ENCODE data around the gene CTDP1. TPM values are rescaled to one million over a fixed set of nuclear protein-coding genes. Genes with fewer than 3 reads are reported as not detected.

The CTDP1 gene
- total RNA-seq, 1 donor from 2014 or later, result 29.7 TPM

DNA sequence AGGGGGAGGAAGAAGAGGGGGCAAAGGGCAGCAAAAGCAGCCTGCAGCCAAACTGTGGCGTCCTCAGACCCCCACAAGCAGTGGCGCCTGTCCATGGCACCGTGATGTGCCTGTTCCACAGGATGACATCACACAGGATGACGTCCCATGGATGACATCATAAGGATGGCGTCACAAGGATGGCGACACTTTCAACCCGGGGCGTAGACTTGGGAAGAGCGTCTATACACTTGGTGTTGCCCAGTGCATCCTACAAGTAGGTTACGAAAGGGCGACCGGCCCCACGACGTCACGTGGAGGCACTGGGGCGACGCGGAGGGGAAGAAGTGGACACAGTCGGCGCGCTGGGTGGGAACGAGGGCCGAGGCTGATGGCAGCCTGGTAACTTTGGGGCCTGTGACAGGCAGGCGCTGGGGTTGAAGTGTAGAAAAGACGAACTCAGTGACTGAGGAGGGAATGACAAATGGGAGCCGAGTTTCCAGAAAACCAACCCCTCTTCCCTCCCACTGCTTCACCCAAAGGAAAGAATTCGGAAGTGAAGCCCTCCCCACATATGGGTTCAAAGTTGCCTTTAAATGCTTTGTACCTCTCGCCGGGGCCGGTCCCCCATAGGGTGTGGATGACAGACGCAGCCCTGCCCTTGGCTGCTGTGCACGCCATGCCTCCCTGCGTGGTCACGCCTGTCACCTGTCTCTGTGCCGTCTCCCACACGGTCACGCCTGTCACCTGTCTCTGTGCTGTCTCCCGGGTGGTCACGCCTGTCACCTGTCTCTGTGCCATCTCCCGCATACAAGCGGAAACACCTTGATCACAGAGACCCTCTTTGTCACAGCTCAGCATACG lies 104.7 kb downstream of the CTDP1 start:
- DNase-seq (ENCODE audit: low read depth), result no peak
- no peak for TF ChIP-seq CTCF (IDR thresholded peaks at IDR 0.05; ENCODE audit: insufficient read depth, low read length, poor library complexity, severe bottlenecking)
- H3K27me3 ChIP-seq (ENCODE audit: control insufficient read depth, insufficient read depth, low read length), result peaks cover 39% of the 10 kb centered on the region
- no peaks in the 10 kb centered on the region for H3K36me3 ChIP-seq (ENCODE audit: control insufficient read depth, insufficient read depth, low read length)
- no peak overlapping the region for H3K4me3 ChIP-seq (ENCODE audit: low read depth, low read length)

DNA sequence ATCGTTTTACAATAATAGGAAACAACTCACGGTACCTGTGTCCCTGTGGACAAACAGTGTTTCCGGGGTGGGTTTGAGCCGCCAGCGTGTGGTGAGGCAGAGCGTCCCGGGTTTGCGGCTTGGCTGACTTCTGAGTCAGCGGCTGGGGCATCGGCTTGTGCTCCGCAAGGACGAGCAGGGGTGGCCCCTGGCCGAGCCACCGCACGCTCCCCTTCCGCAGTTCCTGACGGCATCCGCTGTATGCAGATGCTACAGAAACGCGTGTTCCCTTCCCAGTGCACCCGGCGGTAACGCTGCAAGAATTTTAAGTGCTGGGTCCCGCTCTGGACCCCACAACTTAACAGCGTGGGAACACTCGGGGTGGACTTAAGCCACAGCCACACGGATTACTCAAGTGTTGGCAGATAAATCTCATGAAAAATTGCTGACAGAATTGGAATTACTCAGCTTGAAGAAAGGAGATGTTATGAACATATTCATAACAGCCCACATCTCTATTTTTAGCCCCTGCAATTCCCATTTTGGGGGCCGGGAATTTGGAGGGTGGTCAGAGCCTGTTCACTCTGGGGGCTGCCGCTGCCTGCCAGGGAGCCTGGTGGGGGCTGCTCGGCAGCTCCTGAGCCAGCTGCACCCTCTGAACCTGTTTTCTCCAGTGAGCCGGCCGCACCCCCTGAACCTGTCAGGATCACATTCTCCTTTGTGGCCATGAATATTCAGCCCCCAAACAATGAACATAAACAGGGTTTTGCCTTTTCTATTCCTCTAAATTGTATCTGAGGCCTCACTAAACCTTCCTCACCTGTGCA lies 105.6 kb downstream of the CTDP1 start:
- peak; percentile 9 for DNase-seq (ENCODE audit: low read depth)
- Histone ChIP-seq H3K4me3 (ENCODE audit: low read depth, low read length) (no peak overlapping the region), H3K36me3 (ENCODE audit: control insufficient read depth, insufficient read depth, low read length) (no peaks in the 10 kb centered on the region), H3K27me3 (ENCODE audit: control insufficient read depth, insufficient read depth, low read length) (peaks cover 43% of the 10 kb centered on the region)
- no peak for TF ChIP-seq CTCF (IDR thresholded peaks at IDR 0.05; ENCODE audit: insufficient read depth, low read length, poor library complexity, severe bottlenecking)

DNA sequence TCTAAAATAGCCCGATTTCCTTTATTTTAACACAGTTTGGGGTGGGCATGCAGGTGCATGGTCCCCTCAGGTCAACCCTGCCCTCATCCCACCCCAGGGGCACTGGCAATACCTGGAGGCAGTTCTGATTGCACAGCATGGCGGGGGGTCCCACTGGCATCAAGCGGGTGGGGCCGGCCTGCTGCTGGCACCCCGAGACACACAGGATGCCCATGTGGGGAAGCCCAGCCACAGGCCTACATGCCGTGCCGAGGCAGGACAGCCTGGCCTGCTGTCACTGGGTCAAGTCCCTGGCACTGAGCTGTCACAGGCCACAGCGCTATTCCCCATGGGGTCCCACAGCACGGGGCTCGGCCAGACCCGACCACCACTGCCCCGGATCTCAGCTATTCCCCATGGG lies 106.2 kb downstream of the CTDP1 start:
- no peaks in the 10 kb centered on the region for H3K36me3 ChIP-seq (ENCODE audit: control insufficient read depth, insufficient read depth, low read length)
- no peak for DNase-seq (ENCODE audit: low read depth)
- no peak overlapping the region for H3K4me3 ChIP-seq (ENCODE audit: low read depth, low read length)
- TF ChIP-seq CTCF (IDR thresholded peaks at IDR 0.05; ENCODE audit: insufficient read depth, low read length, poor library complexity, severe bottlenecking), result no peak
- peaks cover 43% of the 10 kb centered on the region for H3K27me3 ChIP-seq (ENCODE audit: control insufficient read depth, insufficient read depth, low read length)

- no peak for DNase-seq (ENCODE audit: low read depth)
- TF ChIP-seq CTCF (IDR thresholded peaks at IDR 0.05; ENCODE audit: insufficient read depth, low read length, poor library complexity, severe bottlenecking), result no peak
- Histone ChIP-seq H3K27me3 (ENCODE audit: control insufficient read depth, insufficient read depth, low read length) (peaks cover 43% of the 10 kb centered on the region), H3K4me3 (ENCODE audit: low read depth, low read length) (no peak overlapping the region), H3K36me3 (ENCODE audit: control insufficient read depth, insufficient read depth, low read length) (no peaks in the 10 kb centered on the region)
Observed at GRCh38 chr18:79786304-79786703, 106.7 kb downstream of the CTDP1 start.

DNA sequence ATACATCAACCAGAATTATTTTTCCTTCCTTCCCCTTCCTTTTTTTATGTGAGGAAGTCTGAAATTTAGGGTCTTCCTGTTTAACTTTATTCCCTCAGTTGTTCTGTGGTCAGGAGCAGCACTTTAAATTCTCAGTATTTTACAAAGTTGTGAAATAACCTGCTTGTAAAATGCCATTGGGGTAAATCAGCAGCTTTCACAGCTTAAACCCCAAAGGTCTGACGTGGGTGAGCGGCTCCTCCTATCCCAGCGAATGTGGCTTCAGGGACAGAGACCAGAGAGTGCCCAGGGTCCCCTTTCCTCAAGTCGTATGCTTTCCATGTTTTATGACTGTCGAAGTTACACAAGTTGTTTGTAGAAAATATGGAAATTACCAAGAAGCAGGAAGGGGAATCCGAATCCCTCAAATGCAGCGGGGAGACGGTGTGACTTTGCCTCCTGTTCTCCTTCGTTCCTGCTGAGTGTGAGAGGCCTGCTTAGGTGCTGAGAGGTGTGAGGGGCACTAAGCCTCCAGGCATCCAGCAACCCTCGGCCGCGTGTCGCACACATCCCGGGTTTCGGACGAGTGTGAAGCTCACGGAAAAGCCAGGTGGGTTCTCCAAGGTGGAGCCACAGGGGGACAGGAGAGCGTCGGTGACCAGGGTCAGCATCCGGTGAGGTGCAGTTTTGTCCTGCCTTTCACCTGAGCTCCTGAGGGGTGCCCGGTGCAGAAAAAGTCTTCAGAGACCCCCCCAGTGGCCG lies 107.4 kb downstream of the CTDP1 start:
- Histone ChIP-seq H3K36me3 (ENCODE audit: control insufficient read depth, insufficient read depth, low read length) (no peaks in the 10 kb centered on the region), H3K27me3 (ENCODE audit: control insufficient read depth, insufficient read depth, low read length) (peaks cover 43% of the 10 kb centered on the region)
- no peak for TF ChIP-seq CTCF (IDR thresholded peaks at IDR 0.05; ENCODE audit: insufficient read depth, low read length, poor library complexity, severe bottlenecking)

More for the DNA sequence above, 107.4 kb downstream of the CTDP1 start:
- H3K4me3 ChIP-seq (ENCODE audit: low read depth, low read length), result no peak overlapping the region
- DNase-seq (ENCODE audit: low read depth), result no peak

Data from kidney epithelial cell (primary cell).